Parathyroid adenoma (tissue), 2 donors: ENCODE data around the gene RAPGEF2.

Source experiments
- H2AFZ ChIP-seq: fragments of 300-600 bp; sonication (generic); one replicate; pipeline ENCODE4 v1.7.0; 2017; ENCODE audit warnings: antibody characterized with exemption, mild to moderate bottlenecking
- H3K27ac ChIP-seq: fragments of 300-600 bp; sonication (generic); one replicate; pipeline ENCODE4 v1.7.0; 2017
- H3K27me3 ChIP-seq: fragments of 300-600 bp; sonication (generic); one replicate; pipeline ENCODE4 v1.7.0; 2017; ENCODE audit warnings: low read length; ENCODE audit not compliant: control insufficient read depth, insufficient read depth
- H3K36me3 ChIP-seq: fragments of 300-600 bp; sonication (generic); one replicate; pipeline ENCODE4 v1.7.0; 2017; ENCODE audit warnings: low read length; ENCODE audit not compliant: control insufficient read depth, insufficient read depth
- H3K4me1 ChIP-seq: fragments of 300-600 bp; sonication (generic); one replicate; pipeline ENCODE4 v1.7.0; 2017; ENCODE audit warnings: control low read depth
- H3K4me2 ChIP-seq: fragments of 300-600 bp; sonication (generic); one replicate; pipeline ENCODE4 v1.7.0; 2017; ENCODE audit warnings: low read length
- H3K4me3 ChIP-seq: fragments of 300-600 bp; sonication (generic); one replicate; pipeline ENCODE4 v1.7.0; 2017; ENCODE audit warnings: low read depth, low read length
- H3K79me2 ChIP-seq: fragments of 300-600 bp; sonication (generic); one replicate; pipeline ENCODE4 v1.7.0; 2017; ENCODE audit warnings: control low read depth
- H3K9ac ChIP-seq: fragments of 300-600 bp; sonication (generic); one replicate; pipeline ENCODE4 v1.7.0; 2017; ENCODE audit warnings: mild to moderate bottlenecking
- H3K9me3 ChIP-seq: fragments of 300-600 bp; sonication (generic); one replicate; pipeline ENCODE4 v1.7.0; 2017; ENCODE audit warnings: low read length; ENCODE audit not compliant: control insufficient read depth
- TF ChIP-seq, protein P1 (sequence below): fragments of 300-600 bp; sonication (generic); IDR thresholded peaks from one replicate; pipeline ENCODE4 v1.7.0; 2017; ENCODE audit warnings: antibody characterized with exemption, mild to moderate bottlenecking
- donor health status: primary hyperparathyroidism.

The RAPGEF2 gene

DNA sequence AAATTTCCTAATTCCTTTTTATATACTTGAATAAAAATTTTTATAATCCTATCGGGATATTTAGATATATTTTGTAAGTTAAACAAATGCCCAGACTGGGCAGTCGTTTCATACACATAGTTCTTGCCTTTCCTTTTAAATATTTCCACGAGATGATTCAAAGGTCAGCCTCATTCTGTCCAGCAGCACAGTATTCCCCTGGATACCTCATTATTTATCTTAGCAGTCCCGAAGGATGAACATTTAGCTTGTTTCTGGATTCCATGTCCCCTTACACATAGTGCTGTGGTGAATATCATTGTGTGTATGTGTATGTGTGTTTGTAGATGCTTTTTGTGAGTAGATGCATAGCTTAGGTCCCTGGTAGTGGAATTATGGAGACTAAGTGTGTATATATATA is 38.3 kb downstream of the RAPGEF2 start:
- TF ChIP-seq, protein P1, sequence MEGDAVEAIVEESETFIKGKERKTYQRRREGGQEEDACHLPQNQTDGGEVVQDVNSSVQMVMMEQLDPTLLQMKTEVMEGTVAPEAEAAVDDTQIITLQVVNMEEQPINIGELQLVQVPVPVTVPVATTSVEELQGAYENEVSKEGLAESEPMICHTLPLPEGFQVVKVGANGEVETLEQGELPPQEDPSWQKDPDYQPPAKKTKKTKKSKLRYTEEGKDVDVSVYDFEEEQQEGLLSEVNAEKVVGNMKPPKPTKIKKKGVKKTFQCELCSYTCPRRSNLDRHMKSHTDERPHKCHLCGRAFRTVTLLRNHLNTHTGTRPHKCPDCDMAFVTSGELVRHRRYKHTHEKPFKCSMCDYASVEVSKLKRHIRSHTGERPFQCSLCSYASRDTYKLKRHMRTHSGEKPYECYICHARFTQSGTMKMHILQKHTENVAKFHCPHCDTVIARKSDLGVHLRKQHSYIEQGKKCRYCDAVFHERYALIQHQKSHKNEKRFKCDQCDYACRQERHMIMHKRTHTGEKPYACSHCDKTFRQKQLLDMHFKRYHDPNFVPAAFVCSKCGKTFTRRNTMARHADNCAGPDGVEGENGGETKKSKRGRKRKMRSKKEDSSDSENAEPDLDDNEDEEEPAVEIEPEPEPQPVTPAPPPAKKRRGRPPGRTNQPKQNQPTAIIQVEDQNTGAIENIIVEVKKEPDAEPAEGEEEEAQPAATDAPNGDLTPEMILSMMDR, result no peak
- Histone ChIP-seq H3K79me2 (peaks cover 12% of the 10 kb centered on the region), H3K36me3 (no peaks in the 10 kb centered on the region), H3K4me2 (no peak overlapping the region), H3K9ac (no peak overlapping the region), H3K4me1 (peaks cover 3% of the 10 kb centered on the region), H3K9me3 (no peaks in the 10 kb centered on the region), H3K27me3 (no peaks in the 10 kb centered on the region), H3K4me3 (no peak overlapping the region), H2AFZ (no peak overlapping the region), H3K27ac (no peak overlapping the region)

GRCh38 chr4:159142241-159142640 is 39.4 kb downstream of the RAPGEF2 start:
- H3K4me1 ChIP-seq, result peaks cover 3% of the 10 kb centered on the region

GRCh38 chr4:159142681-159143384 is 40.0 kb downstream of the RAPGEF2 start:
- TF ChIP-seq, protein P1, result no peak
- H3K36me3 ChIP-seq, result no peaks in the 10 kb centered on the region
- H3K4me3 ChIP-seq, result no peak overlapping the region
- no peak overlapping the region for H3K9ac ChIP-seq
- peaks cover 7% of the 10 kb centered on the region for H3K79me2 ChIP-seq
- no peaks in the 10 kb centered on the region for H3K9me3 ChIP-seq
- peaks cover 3% of the 10 kb centered on the region for H3K4me1 ChIP-seq
- no peak overlapping the region for H3K27ac ChIP-seq
- H2AFZ ChIP-seq, result no peak overlapping the region
- no peak overlapping the region for H3K4me2 ChIP-seq
- no peaks in the 10 kb centered on the region for H3K27me3 ChIP-seq

More at GRCh38 chr4:159142241-159142640, 39.4 kb downstream of the RAPGEF2 start:
- TF ChIP-seq, protein P1, result no peak
- Histone ChIP-seq H3K79me2 (peaks cover 10% of the 10 kb centered on the region), H3K4me3 (no peak overlapping the region), H3K36me3 (no peaks in the 10 kb centered on the region), H3K9me3 (no peaks in the 10 kb centered on the region), H3K9ac (no peak overlapping the region), H3K27me3 (no peaks in the 10 kb centered on the region), H2AFZ (no peak overlapping the region), H3K27ac (no peak overlapping the region), H3K4me2 (no peak overlapping the region)

- Histone ChIP-seq H2AFZ (no peak overlapping the region), H3K4me1 (no peaks in the 10 kb centered on the region), H3K4me2 (no peak overlapping the region), H3K27me3 (no peaks in the 10 kb centered on the region), H3K9ac (no peak overlapping the region), H3K79me2 (peaks cover 7% of the 10 kb centered on the region), H3K9me3 (no peaks in the 10 kb centered on the region), H3K36me3 (no peaks in the 10 kb centered on the region), H3K4me3 (no peak overlapping the region), H3K27ac (no peak overlapping the region)
- TF ChIP-seq, protein P1, result no peak
Measured at GRCh38 chr4:159143687-159144086, 40.8 kb downstream of the RAPGEF2 start.
